NCI-H1048 (cell line): ENCODE measurements around the gene VNN1.

Experiments used
- DNase-seq: peaks from one replicate; lab custom pipeline; 2025; lab: John Stamatoyannopoulos, UW

Gene VNN1, protein sequence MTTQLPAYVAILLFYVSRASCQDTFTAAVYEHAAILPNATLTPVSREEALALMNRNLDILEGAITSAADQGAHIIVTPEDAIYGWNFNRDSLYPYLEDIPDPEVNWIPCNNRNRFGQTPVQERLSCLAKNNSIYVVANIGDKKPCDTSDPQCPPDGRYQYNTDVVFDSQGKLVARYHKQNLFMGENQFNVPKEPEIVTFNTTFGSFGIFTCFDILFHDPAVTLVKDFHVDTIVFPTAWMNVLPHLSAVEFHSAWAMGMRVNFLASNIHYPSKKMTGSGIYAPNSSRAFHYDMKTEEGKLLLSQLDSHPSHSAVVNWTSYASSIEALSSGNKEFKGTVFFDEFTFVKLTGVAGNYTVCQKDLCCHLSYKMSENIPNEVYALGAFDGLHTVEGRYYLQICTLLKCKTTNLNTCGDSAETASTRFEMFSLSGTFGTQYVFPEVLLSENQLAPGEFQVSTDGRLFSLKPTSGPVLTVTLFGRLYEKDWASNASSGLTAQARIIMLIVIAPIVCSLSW

GRCh38 chr6:132713352-132714134 is at the start of gene VNN1:
Gene VNN1, minus strand, starts transcription at chr6:132714055. Its CDS starts 20 bp downstream, at chr6:132714035.
- no peak for DNase-seq

- no peak for DNase-seq
Observed at GRCh38 chr6:132763269-132763668, 49.4 kb upstream of the VNN1 start.

GRCh38 chr6:132760256-132760655 is 46.4 kb upstream of the VNN1 start:
- DNase-seq: no peak

DNA sequence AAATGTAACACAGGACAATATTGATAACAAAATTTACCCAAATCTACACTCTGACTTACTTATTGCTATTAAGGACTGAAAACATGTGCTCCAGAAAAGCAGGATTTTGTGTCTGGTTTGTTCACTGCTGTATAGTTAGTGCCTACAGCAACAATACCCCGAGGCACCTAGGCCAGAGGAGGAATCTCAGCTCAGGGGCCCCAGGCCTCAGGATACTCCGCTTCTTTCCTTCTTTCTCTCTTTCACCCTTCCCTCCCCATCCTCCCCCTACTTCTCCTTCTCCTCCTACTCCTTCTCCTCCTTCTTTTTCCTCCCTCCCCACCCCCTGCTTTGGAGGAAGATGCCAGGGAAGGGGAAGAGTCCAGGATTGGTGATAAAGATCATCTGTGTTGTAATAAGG is 44.8 kb upstream of the VNN1 start:
- DNase-seq: no peak

GRCh38 chr6:132752255-132752654 is 38.4 kb upstream of the VNN1 start:
- no peak for DNase-seq

DNA sequence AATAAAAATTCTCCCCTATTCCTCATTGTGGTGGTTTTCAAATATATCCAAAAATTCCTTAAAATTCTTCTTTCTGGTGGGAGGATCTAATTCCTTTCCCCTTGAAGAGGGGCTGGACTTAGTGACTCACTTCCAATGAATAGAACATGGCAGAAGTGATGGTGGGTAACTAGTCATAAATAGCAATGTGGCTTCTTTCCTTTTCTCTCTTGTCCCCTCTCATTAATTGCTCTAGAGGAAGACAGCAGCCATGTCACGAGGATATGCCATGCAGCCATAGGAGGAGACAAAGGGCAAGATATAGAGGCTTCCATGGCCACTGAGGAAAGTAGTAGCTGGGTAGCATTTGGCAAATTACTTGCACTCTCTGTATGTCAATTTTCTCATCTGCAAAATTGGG is 38.0 kb upstream of the VNN1 start:
- DNase-seq: no peak

GRCh38 chr6:132751306-132751705 is 37.5 kb upstream of the VNN1 start:
- DNase-seq: no peak

- DNase-seq: no peak
Observed at GRCh38 chr6:132750455-132751248, 36.8 kb upstream of the VNN1 start.

- no peak for DNase-seq
Observed at GRCh38 chr6:132749111-132749510, 35.3 kb upstream of the VNN1 start.

DNA sequence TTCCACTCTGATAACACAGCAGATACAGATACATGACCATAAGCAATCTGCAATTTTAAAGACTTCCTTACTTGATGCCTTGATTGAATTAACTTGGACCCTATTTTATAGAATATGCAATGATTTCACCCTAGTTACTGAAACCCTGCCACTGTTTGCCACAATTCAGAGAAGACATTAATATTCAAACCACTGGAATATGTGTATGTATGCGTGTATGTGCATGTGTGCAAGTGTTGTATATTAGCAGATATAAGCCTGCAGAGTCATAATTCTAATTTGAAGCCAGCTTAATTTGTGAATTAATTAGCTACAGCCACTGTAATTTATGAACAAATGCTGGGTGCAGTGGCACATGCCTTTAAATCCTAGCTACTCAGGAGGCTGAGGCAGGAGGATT is 34.6 kb upstream of the VNN1 start:
- DNase-seq: no peak

DNA sequence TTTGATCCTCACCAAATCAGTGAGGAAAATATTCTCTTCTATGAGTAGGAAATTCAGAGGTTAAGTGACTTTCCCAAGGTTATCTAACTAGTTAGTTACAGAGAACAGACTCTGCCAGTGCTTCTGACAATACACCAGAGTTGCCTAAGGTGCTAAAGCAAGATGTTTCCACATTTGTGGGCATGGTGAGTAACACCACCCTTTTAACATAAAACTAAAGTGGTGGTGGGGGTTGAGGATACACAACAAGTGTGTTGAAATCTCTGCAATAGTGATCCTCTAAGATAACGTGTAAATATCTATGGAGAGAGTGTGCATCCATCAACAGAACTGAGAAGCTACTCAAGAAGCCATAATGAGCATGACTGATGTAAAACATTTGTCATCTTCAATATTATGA is 32.2 kb upstream of the VNN1 start:
- DNase-seq: no peak

GRCh38 chr6:132742495-132742894 is 28.6 kb upstream of the VNN1 start:
- DNase-seq: no peak

DNA sequence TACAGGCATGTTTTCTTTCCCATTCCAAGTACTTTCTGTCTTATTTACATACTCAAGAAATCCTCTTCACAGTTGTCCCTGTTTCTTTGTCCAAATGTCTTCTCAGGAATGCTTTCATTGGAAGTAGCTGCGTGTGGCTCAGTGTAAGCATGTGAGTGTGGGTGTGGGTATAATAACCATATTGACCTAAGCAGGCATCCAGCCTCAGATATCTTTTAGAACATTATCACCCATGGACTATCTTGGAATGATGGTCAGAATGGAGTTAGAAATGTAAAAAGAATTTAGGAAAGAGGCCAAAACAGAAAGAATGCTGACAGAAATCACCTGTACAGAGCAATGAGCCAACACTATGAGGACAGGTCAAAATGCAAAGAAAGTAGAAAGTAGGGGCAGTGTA is 27.4 kb upstream of the VNN1 start:
- DNase-seq: no peak

DNA sequence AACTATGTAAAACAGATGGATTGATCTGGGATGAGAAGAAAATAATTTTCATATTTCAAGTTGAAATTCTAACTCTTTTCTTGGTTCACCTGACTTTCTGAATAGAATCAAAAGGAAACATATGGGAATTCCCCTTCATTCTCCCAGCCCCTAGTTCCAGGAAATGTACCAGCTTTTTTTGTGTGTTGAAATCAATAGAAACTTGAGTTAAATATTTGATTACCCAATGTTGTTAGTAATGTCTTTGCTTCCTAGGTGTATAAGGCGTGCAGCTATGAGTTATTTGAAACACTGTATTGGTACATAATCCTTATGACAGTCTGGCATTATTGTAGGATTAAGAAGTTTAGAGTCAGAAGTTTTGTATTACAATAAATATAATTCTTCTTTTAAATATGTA is 22.4 kb upstream of the VNN1 start:
- DNase-seq: no peak

DNA sequence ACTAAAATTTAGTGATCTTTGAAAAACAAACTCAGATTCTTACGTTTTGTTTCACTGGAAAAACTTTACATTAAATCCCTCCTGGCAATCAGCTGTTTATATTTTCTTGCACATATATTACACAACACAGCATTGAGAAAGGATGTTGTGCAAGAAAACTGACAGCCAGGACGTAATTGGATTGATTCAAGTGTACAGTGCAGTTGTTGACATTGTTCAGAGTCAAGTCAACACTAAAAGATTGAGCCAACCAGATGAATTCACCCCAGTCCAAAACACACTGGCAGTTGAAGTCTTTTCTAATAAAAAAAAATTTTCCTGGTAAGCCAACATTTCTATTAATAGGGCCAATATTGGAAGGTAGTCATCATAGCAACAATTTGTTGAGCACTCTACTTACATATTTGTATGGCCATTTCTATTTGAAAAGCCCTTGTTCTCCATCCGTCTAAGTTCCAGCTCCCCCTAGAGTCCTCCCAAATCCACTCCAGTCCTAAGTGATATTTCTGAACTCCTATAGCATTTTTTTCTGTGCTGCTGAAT is 20.9 kb upstream of the VNN1 start:
- no peak for DNase-seq

DNA sequence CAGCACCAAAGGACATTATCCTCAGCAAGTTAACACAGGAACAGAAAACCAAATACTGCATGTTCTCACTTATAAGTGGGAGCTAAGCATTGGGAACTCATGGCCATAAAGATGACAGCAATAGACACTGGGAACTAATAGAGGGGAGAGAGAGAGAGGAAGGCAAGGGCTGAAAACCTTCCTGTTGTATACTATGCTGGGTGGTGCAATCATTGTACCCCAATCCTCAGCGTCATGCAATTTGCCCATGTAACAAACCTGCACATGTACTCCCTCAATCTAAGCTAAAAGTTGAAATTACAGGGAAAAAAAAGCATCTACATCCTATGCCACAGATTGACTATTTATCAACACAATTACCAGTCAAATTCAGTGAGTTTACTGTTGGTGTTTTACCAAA is 20.0 kb upstream of the VNN1 start:
- DNase-seq: no peak

GRCh38 chr6:132733283-132733682 is 19.4 kb upstream of the VNN1 start:
- DNase-seq: no peak

GRCh38 chr6:132731086-132731485 is 17.2 kb upstream of the VNN1 start:
- no peak for DNase-seq

- no peak for DNase-seq
Observed at GRCh38 chr6:132730560-132730959, 16.7 kb upstream of the VNN1 start.

DNA sequence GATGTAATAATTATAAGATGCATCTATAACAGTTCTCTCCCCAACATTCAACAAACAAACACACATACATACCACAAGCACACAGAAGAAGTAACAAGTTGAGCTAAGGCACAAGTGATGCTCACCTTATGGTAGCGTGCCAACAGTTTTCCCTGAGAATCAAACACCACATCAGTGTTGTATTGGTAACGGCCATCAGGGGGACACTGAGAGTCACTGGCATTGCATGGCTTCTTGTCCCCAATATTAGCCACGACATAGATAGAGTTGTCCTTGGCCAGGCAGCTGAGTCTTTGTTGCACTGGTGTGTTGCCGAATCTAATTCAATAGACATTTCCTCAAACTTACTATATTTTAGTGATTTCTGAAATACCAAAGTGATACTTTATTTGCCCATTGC is 14.8 kb upstream of the VNN1 start:
- no peak for DNase-seq

DNA sequence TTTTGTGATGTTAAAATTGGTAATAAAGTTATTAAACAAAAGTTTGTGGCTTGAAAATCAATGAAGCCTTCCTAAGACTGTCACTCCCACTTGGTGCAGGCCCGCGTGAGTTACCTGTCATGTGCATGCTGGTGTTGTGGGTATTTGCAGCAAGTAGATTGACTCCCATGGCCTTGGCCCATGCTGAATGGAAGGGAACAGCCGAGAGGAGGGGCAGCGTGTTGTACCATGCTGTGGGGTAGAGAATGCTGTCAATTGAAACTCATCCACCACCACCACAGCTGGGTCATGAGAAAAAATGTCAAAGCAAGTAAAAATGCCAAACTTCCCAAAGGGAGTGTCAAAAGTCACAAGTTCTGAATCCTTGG is 12.7 kb upstream of the VNN1 start:
- no peak for DNase-seq

DNA sequence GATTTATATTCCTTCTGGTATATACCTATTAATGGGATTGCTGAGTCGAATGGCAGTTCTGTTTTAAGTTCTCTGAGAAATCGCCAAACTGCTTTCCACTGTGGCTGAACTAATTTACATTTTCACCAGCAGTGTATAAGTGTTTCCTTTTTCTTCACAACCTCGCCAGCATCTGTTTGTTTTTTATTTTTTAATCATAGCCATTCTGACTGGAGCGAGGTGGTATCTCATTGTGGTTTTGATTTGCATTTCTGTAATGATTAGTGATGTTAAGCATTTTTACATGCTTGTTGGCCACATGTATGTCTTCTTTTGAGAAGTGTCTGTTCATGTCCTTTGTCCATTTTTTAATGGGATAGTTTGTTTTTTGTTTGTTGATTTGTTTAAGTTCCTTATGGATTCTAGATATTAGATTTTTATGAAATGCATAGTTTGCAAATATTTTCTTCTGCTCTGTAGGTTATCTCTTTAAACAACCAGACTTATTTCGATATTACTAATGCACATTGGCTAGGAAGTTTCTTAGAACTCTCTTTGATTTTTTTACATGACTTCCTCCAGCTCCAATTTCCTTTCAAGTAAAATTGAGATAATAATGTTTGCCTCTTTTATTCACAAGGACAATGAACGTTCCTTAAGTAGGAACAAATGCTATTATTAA is 12.2 kb upstream of the VNN1 start:
- no peak for DNase-seq
